ENCODE measurements around the gene PTPRA.
A peak's percentile ranks its signal among the peaks of the same experiment; 100 is the strongest.

Gene PTPRA

GRCh38 chr20:2948968-2949367, 75.7 kb downstream of the PTPRA start:
- ATAC-seq (ENCODE audit: low read depth) (no peak), DNase-seq (ENCODE audit: low spot score in 2 of 2) (no peak)
- Mint-ChIP-seq H3K4me1 (peaks cover 5% of the 10 kb centered on the region), H3K4me3 (no peak overlapping the region), H3K27ac (no peak overlapping the region), H3K9me3 (no peaks in the 10 kb centered on the region), H3K36me3 (peaks cover 21% of the 10 kb centered on the region), H3K27me3 (no peaks in the 10 kb centered on the region)

GRCh38 chr20:2952766-2953165, 79.5 kb downstream of the PTPRA start:
- H3K27me3 Mint-ChIP-seq = no peaks in the 10 kb centered on the region
- H3K4me3 Mint-ChIP-seq = no peak overlapping the region
- H3K27ac Mint-ChIP-seq = no peak overlapping the region
- H3K4me1 Mint-ChIP-seq = peaks cover 8% of the 10 kb centered on the region
- no peak for ATAC-seq (ENCODE audit: low read depth)
- H3K9me3 Mint-ChIP-seq = no peaks in the 10 kb centered on the region
- DNase-seq (ENCODE audit: low spot score in 2 of 2) = no peak
- H3K36me3 Mint-ChIP-seq = peaks cover 28% of the 10 kb centered on the region

- peak overlapping the region; percentile 9 for H3K27ac Mint-ChIP-seq
Observed at GRCh38 chr20:2955257-2955970, 82.1 kb downstream of the PTPRA start.

GRCh38 chr20:2956480-2956879, 83.2 kb downstream of the PTPRA start:
- H3K27ac Mint-ChIP-seq = no peak overlapping the region
- no peaks in the 10 kb centered on the region for H3K27me3 Mint-ChIP-seq
- DNase-seq (ENCODE audit: low spot score in 2 of 2) (no peak), ATAC-seq (ENCODE audit: low read depth) (no peak)
- H3K4me1 Mint-ChIP-seq = peaks cover 5% of the 10 kb centered on the region
- H3K36me3 Mint-ChIP-seq = peaks cover 32% of the 10 kb centered on the region
- no peak overlapping the region for H3K4me3 Mint-ChIP-seq
- H3K9me3 Mint-ChIP-seq = no peaks in the 10 kb centered on the region

More at GRCh38 chr20:2955257-2955970, 82.1 kb downstream of the PTPRA start:
- H3K27me3 Mint-ChIP-seq = no peaks in the 10 kb centered on the region
- no peak overlapping the region for H3K4me3 Mint-ChIP-seq
- no peaks in the 10 kb centered on the region for H3K9me3 Mint-ChIP-seq
- ATAC-seq (ENCODE audit: low read depth) = no peak
- DNase-seq (ENCODE audit: low spot score in 2 of 2) = no peak
- H3K36me3 Mint-ChIP-seq = peaks cover 32% of the 10 kb centered on the region
- peaks cover 5% of the 10 kb centered on the region for H3K4me1 Mint-ChIP-seq

- Mint-ChIP-seq H3K36me3 (peaks cover 26% of the 10 kb centered on the region), H3K4me1 (peaks cover 4% of the 10 kb centered on the region), H3K9me3 (no peaks in the 10 kb centered on the region), H3K27ac (no peak overlapping the region), H3K4me3 (no peak overlapping the region), H3K27me3 (no peaks in the 10 kb centered on the region)
- DNase-seq (ENCODE audit: low spot score in 2 of 2) (no peak), ATAC-seq (ENCODE audit: low read depth) (no peak)
Observed at GRCh38 chr20:2967841-2968240, 94.6 kb downstream of the PTPRA start.

GRCh38 chr20:2972126-2972525, 98.8 kb downstream of the PTPRA start:
- no peak for ATAC-seq (ENCODE audit: low read depth)
- no peak for DNase-seq (ENCODE audit: low spot score in 2 of 2)

GRCh38 chr20:2973574-2973973, 100.3 kb downstream of the PTPRA start:
- H3K4me3 Mint-ChIP-seq = no peak overlapping the region
- peaks cover 6% of the 10 kb centered on the region for H3K4me1 Mint-ChIP-seq
- H3K9me3 Mint-ChIP-seq = no peaks in the 10 kb centered on the region
- DNase-seq (ENCODE audit: low spot score in 2 of 2) = no peak
- no peak overlapping the region for H3K27ac Mint-ChIP-seq
- no peaks in the 10 kb centered on the region for H3K27me3 Mint-ChIP-seq
- H3K36me3 Mint-ChIP-seq = peaks cover 22% of the 10 kb centered on the region
- no peak for ATAC-seq (ENCODE audit: low read depth)

More at GRCh38 chr20:2972126-2972525, 98.8 kb downstream of the PTPRA start:
- Mint-ChIP-seq H3K27me3 (no peaks in the 10 kb centered on the region), H3K9me3 (no peaks in the 10 kb centered on the region), H3K27ac (no peak overlapping the region), H3K4me1 (peaks cover 2% of the 10 kb centered on the region), H3K36me3 (peaks cover 21% of the 10 kb centered on the region), H3K4me3 (no peak overlapping the region)

- DNase-seq (ENCODE audit: low spot score in 2 of 2) (no peak), ATAC-seq (ENCODE audit: low read depth) (no peak)
- H3K4me1 Mint-ChIP-seq = peaks cover 6% of the 10 kb centered on the region
- peaks cover 10% of the 10 kb centered on the region for H3K36me3 Mint-ChIP-seq
- H3K27me3 Mint-ChIP-seq = no peaks in the 10 kb centered on the region
- H3K9me3 Mint-ChIP-seq = no peaks in the 10 kb centered on the region
- no peak overlapping the region for H3K4me3 Mint-ChIP-seq
- no peak overlapping the region for H3K27ac Mint-ChIP-seq
Observed at GRCh38 chr20:2978519-2978918, 105.2 kb downstream of the PTPRA start.

- Mint-ChIP-seq H3K36me3 (peaks cover 10% of the 10 kb centered on the region), H3K27me3 (no peaks in the 10 kb centered on the region), H3K4me1 (peaks cover 4% of the 10 kb centered on the region), H3K27ac (no peak overlapping the region), H3K9me3 (no peaks in the 10 kb centered on the region), H3K4me3 (no peak overlapping the region)
- DNase-seq (ENCODE audit: low spot score in 2 of 2) = no peak
- ATAC-seq (ENCODE audit: low read depth) = no peak
Observed at GRCh38 chr20:2981646-2982045, 108.4 kb downstream of the PTPRA start.

GRCh38 chr20:2983508-2983907, 110.2 kb downstream of the PTPRA start:
- Mint-ChIP-seq H3K9me3 (no peaks in the 10 kb centered on the region), H3K27me3 (no peaks in the 10 kb centered on the region), H3K4me1 (no peaks in the 10 kb centered on the region), H3K4me3 (no peak overlapping the region), H3K36me3 (peaks cover 17% of the 10 kb centered on the region), H3K27ac (no peak overlapping the region)
- DNase-seq (ENCODE audit: low spot score in 2 of 2) (no peak), ATAC-seq (ENCODE audit: low read depth) (no peak)

GRCh38 chr20:2984028-2984501, 110.8 kb downstream of the PTPRA start:
- peak; percentile 61 for ATAC-seq (ENCODE audit: low read depth)
- H3K27me3 Mint-ChIP-seq = no peaks in the 10 kb centered on the region
- H3K4me3 Mint-ChIP-seq = no peak overlapping the region
- no peak overlapping the region for H3K27ac Mint-ChIP-seq
- no peaks in the 10 kb centered on the region for H3K4me1 Mint-ChIP-seq
- H3K36me3 Mint-ChIP-seq = peaks cover 22% of the 10 kb centered on the region
- H3K9me3 Mint-ChIP-seq = no peaks in the 10 kb centered on the region
- DNase-seq (ENCODE audit: low spot score in 2 of 2) = no peak

- Mint-ChIP-seq H3K4me3 (no peak overlapping the region), H3K27ac (no peak overlapping the region), H3K4me1 (no peaks in the 10 kb centered on the region), H3K27me3 (no peaks in the 10 kb centered on the region), H3K9me3 (no peaks in the 10 kb centered on the region), H3K36me3 (peaks cover 22% of the 10 kb centered on the region)
- ATAC-seq (ENCODE audit: low read depth) (no peak), DNase-seq (ENCODE audit: low spot score in 2 of 2) (no peak)
Observed at GRCh38 chr20:2984956-2985661, 111.8 kb downstream of the PTPRA start.

- peaks cover 26% of the 10 kb centered on the region for H3K36me3 Mint-ChIP-seq
- H3K4me1 Mint-ChIP-seq = no peaks in the 10 kb centered on the region
- ATAC-seq (ENCODE audit: low read depth) = no peak
- no peak overlapping the region for H3K27ac Mint-ChIP-seq
- no peak overlapping the region for H3K4me3 Mint-ChIP-seq
- no peak for DNase-seq (ENCODE audit: low spot score in 2 of 2)
- H3K9me3 Mint-ChIP-seq = no peaks in the 10 kb centered on the region
- H3K27me3 Mint-ChIP-seq = no peaks in the 10 kb centered on the region
Observed at GRCh38 chr20:2986466-2986865, 113.2 kb downstream of the PTPRA start.

GRCh38 chr20:2987861-2988260, 114.6 kb downstream of the PTPRA start:
- Mint-ChIP-seq H3K36me3 (peaks cover 27% of the 10 kb centered on the region), H3K27me3 (no peaks in the 10 kb centered on the region), H3K4me3 (no peak overlapping the region), H3K27ac (no peak overlapping the region), H3K4me1 (no peaks in the 10 kb centered on the region), H3K9me3 (no peaks in the 10 kb centered on the region)
- ATAC-seq (ENCODE audit: low read depth) = no peak
- no peak for DNase-seq (ENCODE audit: low spot score in 2 of 2)

All from memory B cell (primary cell).